ENCODE data around the gene GPR137C. TPM values are rescaled to one million over a fixed set of nuclear protein-coding genes. Genes with fewer than 3 reads are reported as not detected.

GPR137C gene
- total and polyA plus RNA-seq, 4 donors, result 0.13 to 1.7 (median 0.45) TPM

- WGBS, 2 donors, result 95 to 96% methylated on average over 3 of the region's 3 CpGs
- ATAC-seq (ENCODE audit: low FRiP score), result no peak
- H3K9me3 ChIP-seq (ENCODE audit: control insufficient read depth, low read length), result no peaks in the 10 kb centered on the region
Observed at GRCh38 chr14:52618602-52619001, 66.0 kb downstream of the GPR137C start.

GRCh38 chr14:52619687-52620086 lies 67.1 kb downstream of the GPR137C start:
- no peaks in the 10 kb centered on the region for H3K9me3 ChIP-seq (ENCODE audit: control insufficient read depth, low read length)
- DNase-seq (no peak), ATAC-seq (ENCODE audit: low FRiP score) (no peak)
- H3K36me3 ChIP-seq (ENCODE audit: control insufficient read depth in 1 of 2, insufficient read depth in 2 of 2, low read length in 1 of 2), result no peaks in the 10 kb centered on the region
- H3K4me1 ChIP-seq (ENCODE audit: control insufficient read depth in 1 of 2, insufficient read depth in 2 of 2, low read length in 2 of 2), result no peaks in the 10 kb centered on the region
- intact Hi-C loops (cut with DNase I), result no loop called here
- no peak overlapping the region for H3K4me3 ChIP-seq (ENCODE audit: low read length in 2 of 2)
- no peaks in the 10 kb centered on the region for H3K27me3 ChIP-seq (ENCODE audit: control insufficient read depth in 1 of 2, insufficient read depth in 2 of 2, low read length in 1 of 2)
- H3K27ac ChIP-seq (ENCODE audit: low read depth in 1 of 2, low read length in 2 of 2), result no peak overlapping the region
- WGBS, 2 donors, result 97 to 100% methylated on average over 1 of the region's 1 CpG

More at GRCh38 chr14:52618602-52619001, 66.0 kb downstream of the GPR137C start:
- Histone ChIP-seq H3K4me3 (ENCODE audit: low read length in 2 of 2) (no peak overlapping the region), H3K27ac (ENCODE audit: low read depth in 1 of 2, low read length in 2 of 2) (no peak overlapping the region), H3K36me3 (ENCODE audit: control insufficient read depth in 1 of 2, insufficient read depth in 2 of 2, low read length in 1 of 2) (no peaks in the 10 kb centered on the region), H3K4me1 (ENCODE audit: control insufficient read depth in 1 of 2, insufficient read depth in 2 of 2, low read length in 2 of 2) (no peaks in the 10 kb centered on the region), H3K27me3 (ENCODE audit: control insufficient read depth in 1 of 2, insufficient read depth in 2 of 2, low read length in 1 of 2) (no peaks in the 10 kb centered on the region)
- DNase-seq, result no peak
- intact Hi-C loops (cut with DNase I), result no loop called here

- Histone ChIP-seq H3K4me1 (ENCODE audit: control insufficient read depth in 1 of 2, insufficient read depth in 2 of 2, low read length in 2 of 2) (no peaks in the 10 kb centered on the region), H3K27me3 (ENCODE audit: control insufficient read depth in 1 of 2, insufficient read depth in 2 of 2, low read length in 1 of 2) (no peaks in the 10 kb centered on the region), H3K4me3 (ENCODE audit: low read length in 2 of 2) (no peak overlapping the region), H3K36me3 (ENCODE audit: control insufficient read depth in 1 of 2, insufficient read depth in 2 of 2, low read length in 1 of 2) (peaks cover 3 to 4% of the 10 kb centered on the region in 2 donors), H3K9me3 (ENCODE audit: control insufficient read depth, low read length) (peaks cover 3% of the 10 kb centered on the region), H3K27ac (ENCODE audit: low read depth in 1 of 2, low read length in 2 of 2) (no peak overlapping the region)
- ATAC-seq (ENCODE audit: low FRiP score) (no peak), DNase-seq (no peak)
- intact Hi-C loops (cut with DNase I), result no loop called here
- whole genome bisulfite sequencing, 2 donors, result 95 to 96% methylated on average over 4 of the region's 4 CpGs
Observed at GRCh38 chr14:52640137-52640536, 87.5 kb downstream of the GPR137C start.

- H3K36me3 ChIP-seq (ENCODE audit: control insufficient read depth in 1 of 2, insufficient read depth in 2 of 2, low read length in 1 of 2), result peaks cover 3 to 4% of the 10 kb centered on the region in 2 donors
Observed at GRCh38 chr14:52641745-52642144, 89.1 kb downstream of the GPR137C start.

GRCh38 chr14:52649511-52649910 lies 96.9 kb downstream of the GPR137C start:
- H3K9me3 ChIP-seq (ENCODE audit: control insufficient read depth, low read length), result no peaks in the 10 kb centered on the region
- DNase-seq (no peak), ATAC-seq (ENCODE audit: low FRiP score) (no peak)
- no peaks in the 10 kb centered on the region for H3K27me3 ChIP-seq (ENCODE audit: control insufficient read depth in 1 of 2, insufficient read depth in 2 of 2, low read length in 1 of 2)
- intact Hi-C loops (cut with DNase I), result no loop called here
- H3K27ac ChIP-seq (ENCODE audit: low read depth in 1 of 2, low read length in 2 of 2), result no peak overlapping the region
- H3K4me1 ChIP-seq (ENCODE audit: control insufficient read depth in 1 of 2, insufficient read depth in 2 of 2, low read length in 2 of 2), result no peaks in the 10 kb centered on the region
- no peaks in the 10 kb centered on the region for H3K36me3 ChIP-seq (ENCODE audit: control insufficient read depth in 1 of 2, insufficient read depth in 2 of 2, low read length in 1 of 2)
- 92 to 96% methylated on average over 1 of the region's 1 CpG for WGBS, 2 donors
- H3K4me3 ChIP-seq (ENCODE audit: low read length in 2 of 2), result no peak overlapping the region

More at GRCh38 chr14:52641745-52642144, 89.1 kb downstream of the GPR137C start:
- H3K9me3 ChIP-seq (ENCODE audit: control insufficient read depth, low read length), result peaks cover 3% of the 10 kb centered on the region
- ATAC-seq (ENCODE audit: low FRiP score), result no peak
- DNase-seq, result no peak
- no peak overlapping the region for H3K27ac ChIP-seq (ENCODE audit: low read depth in 1 of 2, low read length in 2 of 2)
- intact Hi-C loops (cut with DNase I), result no loop called here
- WGBS, 2 donors, result 92 to 94% methylated on average over 1 of the region's 1 CpG
- H3K27me3 ChIP-seq (ENCODE audit: control insufficient read depth in 1 of 2, insufficient read depth in 2 of 2, low read length in 1 of 2), result no peaks in the 10 kb centered on the region
- no peaks in the 10 kb centered on the region for H3K4me1 ChIP-seq (ENCODE audit: control insufficient read depth in 1 of 2, insufficient read depth in 2 of 2, low read length in 2 of 2)
- H3K4me3 ChIP-seq (ENCODE audit: low read length in 2 of 2), result no peak overlapping the region

GRCh38 chr14:52650774-52651173 lies 98.1 kb downstream of the GPR137C start:
- Histone ChIP-seq H3K27ac (ENCODE audit: low read depth in 1 of 2, low read length in 2 of 2) (no peak overlapping the region), H3K4me1 (ENCODE audit: control insufficient read depth in 1 of 2, insufficient read depth in 2 of 2, low read length in 2 of 2) (no peaks in the 10 kb centered on the region), H3K27me3 (ENCODE audit: control insufficient read depth in 1 of 2, insufficient read depth in 2 of 2, low read length in 1 of 2) (no peaks in the 10 kb centered on the region), H3K4me3 (ENCODE audit: low read length in 2 of 2) (no peak overlapping the region), H3K36me3 (ENCODE audit: control insufficient read depth in 1 of 2, insufficient read depth in 2 of 2, low read length in 1 of 2) (no peaks in the 10 kb centered on the region), H3K9me3 (ENCODE audit: control insufficient read depth, low read length) (no peaks in the 10 kb centered on the region)
- ATAC-seq (ENCODE audit: low FRiP score) (no peak), DNase-seq (no peak)
- WGBS, 2 donors, result 75 to 86% methylated on average over 6 of the region's 6 CpGs
- intact Hi-C loops (cut with DNase I), result no loop called here

GRCh38 chr14:52656905-52657304 lies 104.3 kb downstream of the GPR137C start:
- Histone ChIP-seq H3K36me3 (ENCODE audit: control insufficient read depth in 1 of 2, insufficient read depth in 2 of 2, low read length in 1 of 2) (peaks cover 0 to 2% of the 10 kb centered on the region in 2 donors), H3K4me1 (ENCODE audit: control insufficient read depth in 1 of 2, insufficient read depth in 2 of 2, low read length in 2 of 2) (no peaks in the 10 kb centered on the region), H3K4me3 (ENCODE audit: low read length in 2 of 2) (no peak overlapping the region), H3K9me3 (ENCODE audit: control insufficient read depth, low read length) (no peaks in the 10 kb centered on the region), H3K27ac (ENCODE audit: low read depth in 1 of 2, low read length in 2 of 2) (no peak overlapping the region), H3K27me3 (ENCODE audit: control insufficient read depth in 1 of 2, insufficient read depth in 2 of 2, low read length in 1 of 2) (no peaks in the 10 kb centered on the region)
- intact Hi-C loops (cut with DNase I), result no loop called here
- no peak for DNase-seq
- no peak for ATAC-seq (ENCODE audit: low FRiP score)

GRCh38 chr14:52660325-52660724 lies 107.7 kb downstream of the GPR137C start:
- Histone ChIP-seq H3K4me3 (ENCODE audit: low read length in 2 of 2) (no peak overlapping the region), H3K9me3 (ENCODE audit: control insufficient read depth, low read length) (no peaks in the 10 kb centered on the region), H3K27me3 (ENCODE audit: control insufficient read depth in 1 of 2, insufficient read depth in 2 of 2, low read length in 1 of 2) (no peaks in the 10 kb centered on the region), H3K4me1 (ENCODE audit: control insufficient read depth in 1 of 2, insufficient read depth in 2 of 2, low read length in 2 of 2) (no peaks in the 10 kb centered on the region), H3K27ac (ENCODE audit: low read depth in 1 of 2, low read length in 2 of 2) (no peak overlapping the region), H3K36me3 (ENCODE audit: control insufficient read depth in 1 of 2, insufficient read depth in 2 of 2, low read length in 1 of 2) (peaks cover 0 to 2% of the 10 kb centered on the region in 2 donors)
- DNase-seq (no peak), ATAC-seq (ENCODE audit: low FRiP score) (no peak)
- intact Hi-C loops (cut with DNase I), result no loop called here

- Histone ChIP-seq H3K27ac (ENCODE audit: low read depth in 1 of 2, low read length in 2 of 2) (no peak overlapping the region), H3K4me3 (ENCODE audit: low read length in 2 of 2) (no peak overlapping the region), H3K4me1 (ENCODE audit: control insufficient read depth in 1 of 2, insufficient read depth in 2 of 2, low read length in 2 of 2) (no peaks in the 10 kb centered on the region), H3K36me3 (ENCODE audit: control insufficient read depth in 1 of 2, insufficient read depth in 2 of 2, low read length in 1 of 2) (peaks cover 0 to 2% of the 10 kb centered on the region in 2 donors), H3K27me3 (ENCODE audit: control insufficient read depth in 1 of 2, insufficient read depth in 2 of 2, low read length in 1 of 2) (no peaks in the 10 kb centered on the region), H3K9me3 (ENCODE audit: control insufficient read depth, low read length) (no peaks in the 10 kb centered on the region)
- intact Hi-C loops (cut with DNase I), result no loop called here
- no peak for ATAC-seq (ENCODE audit: low FRiP score)
- WGBS, 2 donors, result 85 to 91% methylated on average over 1 of the region's 1 CpG
- no peak for DNase-seq
Observed at GRCh38 chr14:52660832-52661231, 108.2 kb downstream of the GPR137C start.

All from aorta (tissue), 5 donors.